Hippocampal formation (tissue), 2 donors: Measurements from ENCODE around the gene PTH1R.

Experiments
- DNase-seq, 2 donors: peaks; one replicate each; lab custom pipeline; 2025; lab: John Stamatoyannopoulos, UW

Gene PTH1R

GRCh38 chr3:46849686-46850467 is 27.6 kb upstream of the PTH1R start:
- no peak for DNase-seq

GRCh38 chr3:46850468-46850779 is 27.1 kb upstream of the PTH1R start:
- no peak for DNase-seq

GRCh38 chr3:46851364-46852333 is 25.9 kb upstream of the PTH1R start:
- DNase-seq: no peak

- DNase-seq: no peak
Measured at GRCh38 chr3:46852334-46852720, 25.2 kb upstream of the PTH1R start.

DNA sequence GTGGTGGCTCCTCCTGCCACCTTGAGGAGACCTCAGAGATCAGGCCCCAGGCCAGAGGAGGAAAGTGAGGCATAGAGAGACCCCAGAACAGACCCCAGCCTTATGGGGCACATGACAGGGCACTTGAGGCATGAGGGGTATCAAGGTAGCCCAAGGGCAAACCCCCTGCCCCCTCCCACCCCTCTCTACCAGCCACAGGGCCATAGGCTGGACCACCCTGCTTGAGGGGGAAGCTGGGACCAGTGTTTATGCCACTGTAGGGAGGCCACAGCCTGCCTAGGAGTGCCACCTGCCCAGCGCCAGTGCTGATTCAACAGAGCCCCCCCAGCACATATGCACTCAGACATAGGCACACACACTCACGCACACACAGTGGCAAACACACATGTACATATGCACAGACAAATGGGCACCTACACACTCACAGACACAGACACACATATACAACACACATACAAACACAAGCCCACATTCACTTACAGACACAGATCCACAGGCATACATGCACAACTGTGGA is 24.6 kb upstream of the PTH1R start:
- DNase-seq: no peak

GRCh38 chr3:46853441-46854415 is 23.8 kb upstream of the PTH1R start:
- no peak for DNase-seq

GRCh38 chr3:46854555-46854991 is 22.9 kb upstream of the PTH1R start:
- DNase-seq: no peak

- DNase-seq: no peak
Measured at GRCh38 chr3:46856576-46857471, 20.7 kb upstream of the PTH1R start.

GRCh38 chr3:46857485-46858341 is 19.8 kb upstream of the PTH1R start:
- no peak for DNase-seq

GRCh38 chr3:46858456-46858855 is 19.1 kb upstream of the PTH1R start:
- DNase-seq: no peak

GRCh38 chr3:46859001-46859710 is 18.4 kb upstream of the PTH1R start:
- DNase-seq: no peak

DNA sequence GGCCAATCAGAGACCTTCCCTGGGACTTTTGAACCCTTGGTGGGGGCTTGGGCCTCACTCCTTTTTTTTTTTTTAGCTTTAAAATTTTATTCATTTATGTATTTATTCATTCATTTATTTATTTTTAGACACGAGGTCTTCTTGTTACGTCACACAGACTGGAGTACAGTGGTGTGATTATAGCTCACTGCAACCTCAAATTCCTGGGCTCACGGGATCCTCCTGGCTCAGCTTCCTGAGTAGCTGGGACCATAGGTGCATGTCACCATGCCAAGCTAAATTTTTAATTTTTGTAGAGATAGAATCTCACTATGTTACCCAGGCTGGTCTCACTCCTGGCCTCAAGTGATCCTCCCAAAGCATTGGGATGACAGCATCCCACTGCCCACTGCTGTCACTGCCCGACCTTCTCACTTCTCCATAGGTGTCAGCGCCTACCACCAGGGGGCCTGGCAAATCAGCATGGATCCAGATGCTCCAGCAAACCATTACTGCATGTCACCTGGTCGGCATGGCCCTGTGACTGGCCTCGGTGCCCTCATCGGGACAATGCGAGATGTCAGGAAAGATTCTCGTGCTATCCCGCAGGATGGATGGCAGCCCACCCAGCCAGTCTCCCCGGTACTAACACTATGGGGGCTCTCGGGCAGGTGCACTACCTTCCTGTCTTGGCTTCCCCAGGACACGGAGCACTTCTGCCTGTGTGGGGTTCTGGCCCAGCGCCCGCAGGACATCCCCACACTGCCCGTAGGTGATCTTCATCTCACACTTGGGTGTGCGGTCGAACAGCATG is 17.3 kb upstream of the PTH1R start:
- DNase-seq: no peak

DNA sequence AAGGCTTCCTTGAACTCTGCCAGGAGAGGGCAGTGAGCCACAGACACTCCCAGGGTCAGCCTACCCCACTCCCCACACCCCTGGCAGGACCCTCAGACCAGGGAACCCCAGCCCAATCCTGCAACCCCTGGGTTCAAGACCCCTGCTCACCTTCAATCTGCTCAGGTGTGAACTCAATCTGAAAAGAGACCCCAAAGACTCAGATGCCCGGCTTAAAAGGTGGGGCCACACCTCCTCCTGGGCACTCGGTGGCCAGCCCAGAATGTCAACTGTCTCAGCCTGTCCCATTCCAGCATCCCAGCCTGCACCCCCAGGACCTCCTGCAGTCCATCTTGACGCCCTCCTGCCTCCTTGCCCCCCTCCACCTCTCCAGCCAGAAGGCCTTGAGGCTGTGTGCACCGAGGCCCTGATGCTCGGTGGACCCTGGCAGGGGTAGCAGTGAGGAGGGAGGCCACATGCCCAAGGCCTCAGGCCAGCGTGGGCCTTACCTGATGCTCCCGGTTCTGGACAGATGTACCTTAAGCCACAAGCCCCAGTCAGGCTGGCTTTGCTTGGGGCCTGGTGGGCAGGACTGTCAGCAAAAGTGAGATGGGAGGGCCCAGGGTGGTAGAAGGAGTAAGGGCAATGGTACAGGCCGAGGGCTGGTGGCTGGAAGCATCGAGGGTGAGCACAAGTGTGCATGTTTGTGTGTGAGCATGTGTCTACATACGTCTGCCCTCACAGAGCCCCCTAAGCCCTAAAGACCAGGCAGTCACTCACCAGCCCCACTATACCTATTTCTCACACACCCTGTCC is 16.5 kb upstream of the PTH1R start:
- no peak for DNase-seq

DNA sequence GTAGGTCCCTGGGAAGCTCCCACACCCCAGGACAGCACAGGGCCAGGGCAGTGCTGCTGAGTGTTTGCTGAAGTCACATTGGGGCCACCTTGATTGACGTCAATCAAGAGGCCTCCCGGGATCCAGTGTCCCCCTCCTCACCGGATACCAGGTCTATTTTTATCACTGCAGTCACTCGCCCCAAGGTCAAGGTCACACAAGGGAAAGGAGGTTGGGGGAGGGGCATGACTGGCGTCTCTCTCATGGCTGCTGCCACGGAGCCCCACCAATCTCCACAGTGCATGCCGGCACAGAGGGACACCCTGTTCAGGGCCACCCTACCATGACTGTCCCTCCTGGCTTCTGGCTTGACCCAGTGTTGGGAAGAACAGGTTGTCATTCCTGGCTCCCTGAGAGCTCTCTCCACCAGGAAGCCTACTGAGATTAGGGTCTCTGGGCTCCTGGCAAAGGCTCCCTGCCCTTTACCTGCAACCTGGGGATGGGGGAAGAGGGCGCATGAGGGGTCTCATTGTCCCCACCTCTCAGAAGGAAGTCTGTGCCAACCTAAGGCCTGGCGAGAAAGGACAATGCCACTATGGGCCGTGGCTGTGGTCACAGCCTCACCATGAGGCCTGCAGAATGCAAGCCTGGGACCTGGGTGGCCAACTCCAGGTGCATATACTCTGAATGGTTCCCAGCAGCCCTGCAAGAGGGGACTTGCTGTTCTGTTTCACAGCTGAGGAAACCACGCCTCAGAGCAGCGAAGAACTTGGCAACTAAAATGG is 15.7 kb upstream of the PTH1R start:
- no peak for DNase-seq

- DNase-seq: no peak
Measured at GRCh38 chr3:46862369-46863025, 15.0 kb upstream of the PTH1R start.

- DNase-seq: no peak
Measured at GRCh38 chr3:46863261-46863782, 14.2 kb upstream of the PTH1R start, which contains the start of gene MYL3. TSS of gene MYL3 (minus strand) at chr3:46863444. CDS start at chr3:46863390, 54 bp downstream.
